NCI-H1694 treated with DMSO at 0.1 percent for 48 hours (cell line): ENCODE results near the gene EPB41L4B.

ENCODE experiments used
- DNase-seq: peaks from one replicate; lab custom pipeline; 2025; lab: John Stamatoyannopoulos, UW

EPB41L4B gene

DNA sequence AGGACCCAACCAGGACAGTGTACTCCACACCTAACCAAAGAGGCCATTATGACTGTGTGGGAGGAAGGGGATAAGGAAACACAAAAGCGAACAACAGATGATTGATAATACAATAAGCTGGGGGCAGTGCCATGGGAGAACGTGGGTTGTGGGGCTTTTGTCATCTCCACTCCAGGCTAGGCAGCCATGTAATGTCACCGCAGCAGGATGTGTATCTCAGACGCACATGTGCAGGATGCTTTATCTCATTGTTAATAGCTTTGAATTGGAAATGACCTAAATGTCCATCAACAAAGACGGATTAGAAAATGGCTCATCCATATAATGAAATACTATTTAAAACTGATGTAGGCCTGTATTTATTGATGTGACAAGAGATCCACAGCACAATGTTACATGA lies 51.0 kb downstream of the EPB41L4B start:
- DNase-seq, result no peak

DNA sequence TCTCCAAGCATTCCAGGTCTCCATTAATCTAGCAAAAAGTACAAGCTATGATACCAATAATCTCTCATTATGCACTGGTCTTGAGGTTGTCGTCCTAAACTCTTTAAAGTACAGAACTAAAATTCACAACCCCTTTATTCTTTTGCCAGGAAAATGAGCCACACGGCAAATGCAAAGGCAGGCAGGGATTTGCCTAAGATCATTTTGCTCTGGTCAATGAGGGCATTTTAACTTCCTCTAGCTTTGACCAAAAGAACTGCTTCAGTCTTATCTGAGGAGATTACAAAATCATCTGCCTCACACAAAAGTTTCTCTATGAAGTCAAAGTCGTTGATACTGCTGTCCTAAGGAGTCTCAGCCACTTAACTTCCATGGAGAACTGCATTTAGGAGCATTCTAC lies 51.8 kb downstream of the EPB41L4B start:
- no peak for DNase-seq

DNA sequence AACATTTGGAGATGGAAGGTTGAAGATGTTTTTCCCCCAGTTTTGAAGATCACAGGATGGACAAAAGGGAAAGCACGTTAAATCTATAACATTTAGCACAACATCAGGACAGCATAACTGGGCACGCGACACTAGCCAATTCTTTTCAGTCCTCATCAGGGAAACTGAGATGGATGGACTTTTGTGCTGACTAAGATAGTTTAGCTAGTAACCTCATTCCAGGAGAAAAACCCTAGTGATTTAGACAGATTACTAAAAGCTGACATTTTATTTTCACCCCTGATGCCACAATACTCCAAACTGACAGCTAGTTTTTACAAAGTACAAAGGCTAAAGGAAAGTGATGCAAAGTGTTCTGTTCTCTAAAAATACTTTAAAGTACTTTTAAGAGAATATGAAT lies 53.3 kb downstream of the EPB41L4B start:
- no peak for DNase-seq

DNA sequence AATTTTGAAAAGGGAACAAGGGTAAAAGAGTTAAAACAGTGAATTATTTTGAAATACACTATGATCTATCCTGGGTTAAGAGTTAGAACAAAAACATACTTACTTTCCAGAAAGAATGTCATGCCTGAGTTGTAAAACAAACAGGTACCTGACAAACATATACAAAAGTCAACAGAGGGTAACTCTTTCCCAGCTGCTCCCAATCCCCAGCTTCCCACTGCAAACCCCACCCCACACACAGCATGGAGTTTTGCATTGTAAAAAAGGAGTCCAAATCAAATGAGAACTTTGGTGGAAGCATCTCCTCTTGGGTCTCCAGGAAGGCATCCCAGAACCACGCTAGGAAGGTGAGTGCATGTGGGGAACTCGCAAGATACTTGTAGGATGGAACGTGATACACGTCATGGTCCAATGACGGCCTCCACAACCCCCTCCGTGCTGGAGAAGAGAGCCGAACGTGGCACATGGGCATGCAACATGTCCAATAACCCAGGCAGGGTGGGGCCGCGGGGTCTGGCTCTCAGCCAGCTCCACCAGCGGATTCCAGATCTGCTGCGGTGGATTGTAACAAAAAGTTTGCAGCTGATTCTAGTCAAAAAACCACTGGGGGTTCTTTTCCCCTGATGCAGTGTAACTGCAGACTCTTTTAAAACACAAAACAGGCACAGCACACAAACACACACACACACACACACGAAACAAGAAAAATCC lies 55.8 kb downstream of the EPB41L4B start:
- peak; percentile 13 for DNase-seq

DNA sequence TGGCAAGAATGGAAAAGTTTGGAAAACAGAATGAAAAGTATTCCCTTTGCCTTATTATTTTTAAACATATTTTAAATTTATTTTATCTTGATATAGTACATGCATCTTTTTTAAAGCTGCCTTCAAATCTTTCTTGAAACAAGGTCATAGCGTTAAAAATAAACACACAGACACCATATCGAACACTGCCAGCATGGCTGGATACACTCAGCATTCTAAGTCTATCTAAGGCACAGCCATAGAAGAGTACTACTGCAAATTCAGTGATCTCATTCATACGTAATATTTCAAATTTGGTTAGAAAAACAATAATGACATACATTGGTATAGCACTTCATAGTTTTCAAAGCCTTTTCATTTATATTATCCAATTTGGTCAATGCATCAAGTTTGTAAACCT lies 57.5 kb downstream of the EPB41L4B start:
- DNase-seq, result no peak

DNA sequence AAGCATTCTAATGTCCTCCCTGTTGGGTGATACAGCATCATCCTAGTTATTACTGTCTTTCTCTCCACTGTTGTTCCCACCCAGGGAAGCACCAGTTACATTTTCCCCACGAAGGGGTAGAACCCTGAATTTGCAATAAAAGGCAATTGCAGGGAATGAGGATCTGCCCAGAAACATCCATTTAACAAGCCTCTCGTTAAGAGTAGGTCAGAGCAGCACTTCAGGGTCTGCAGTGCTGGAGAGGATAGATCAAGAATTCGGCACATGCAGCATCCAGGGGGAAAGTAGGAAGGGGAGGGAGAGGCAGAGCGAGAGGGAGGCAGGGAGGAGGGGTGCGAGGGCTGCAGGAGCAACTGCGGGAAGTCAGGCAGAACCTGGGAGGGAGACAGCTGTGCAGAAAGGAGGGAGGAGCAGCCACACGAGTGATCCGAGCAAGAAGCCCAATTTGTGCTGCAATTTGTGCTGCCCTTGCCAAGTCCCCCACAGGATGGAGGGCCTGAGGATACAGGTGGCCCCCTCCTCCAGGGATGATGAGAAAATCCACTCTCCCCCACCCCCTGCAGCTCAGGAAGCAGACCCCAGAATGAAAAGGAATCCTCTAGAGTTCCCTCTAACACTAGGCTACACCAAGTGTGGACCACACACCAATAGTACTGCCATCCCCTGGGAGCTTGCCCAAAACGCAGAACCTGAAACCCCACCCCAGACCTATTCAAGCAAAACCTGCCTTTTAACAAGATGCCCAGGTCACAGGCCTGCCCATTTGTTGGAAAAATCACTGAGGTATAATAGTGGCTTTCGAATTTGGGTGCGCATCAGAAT lies 62.2 kb downstream of the EPB41L4B start:
- DNase-seq, result peak; percentile 64

DNA sequence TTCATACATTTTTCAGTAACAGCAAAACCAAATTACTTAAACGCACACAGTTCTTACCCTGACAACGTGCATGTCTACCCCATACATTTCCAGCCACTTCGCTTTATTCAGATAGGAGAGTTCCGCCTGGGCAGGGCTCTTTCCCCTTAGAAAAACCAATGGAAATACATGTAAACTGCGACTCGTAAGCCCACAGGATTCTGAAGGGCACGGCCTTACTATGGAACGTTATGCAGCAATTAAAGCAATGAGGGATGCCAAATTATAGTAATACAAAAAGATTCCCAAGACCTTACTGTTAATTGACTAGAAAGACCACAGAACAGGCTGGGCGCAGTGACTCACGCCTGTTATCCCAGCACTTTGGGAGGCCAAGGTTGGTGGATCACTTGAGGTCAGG lies 64.5 kb downstream of the EPB41L4B start:
- DNase-seq, result no peak

DNA sequence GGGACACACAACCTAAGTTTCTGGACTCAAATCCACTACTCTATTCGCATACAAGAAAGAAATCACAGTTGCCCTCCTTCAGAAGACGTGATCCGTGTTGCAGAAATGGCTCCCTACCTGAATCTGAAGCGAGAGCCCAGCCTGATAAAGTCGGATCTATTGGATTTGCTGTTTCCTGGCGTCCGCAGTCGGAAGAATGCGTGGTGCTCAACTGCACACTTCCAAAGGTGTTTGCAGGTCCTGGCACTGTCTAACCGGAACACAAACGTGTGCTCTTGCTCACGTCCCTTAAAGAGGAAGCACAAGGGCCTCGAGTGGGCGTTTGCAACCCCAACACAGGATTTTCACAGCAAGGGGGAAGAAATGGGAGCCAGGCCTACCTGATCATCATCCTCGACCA lies 65.5 kb downstream of the EPB41L4B start:
- DNase-seq, result no peak

DNA sequence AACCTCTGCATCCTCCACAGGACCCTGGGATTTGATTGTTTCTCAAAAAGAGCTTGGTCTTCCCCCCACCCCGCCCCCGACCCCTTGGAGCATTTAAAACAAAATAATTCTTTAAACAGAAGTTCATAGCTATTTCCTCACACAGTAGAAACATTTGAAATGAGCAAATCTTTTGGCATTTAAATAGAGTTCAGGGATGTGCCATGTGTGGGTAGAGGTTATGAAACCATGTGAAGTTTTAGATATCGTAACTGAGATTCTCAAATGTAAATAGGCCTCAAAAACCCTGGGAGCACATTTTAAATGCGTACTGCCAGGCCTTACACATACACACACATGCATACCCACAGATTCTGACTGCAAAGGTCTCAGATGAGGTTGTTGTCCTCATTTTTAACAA lies 66.5 kb downstream of the EPB41L4B start:
- no peak for DNase-seq

DNA sequence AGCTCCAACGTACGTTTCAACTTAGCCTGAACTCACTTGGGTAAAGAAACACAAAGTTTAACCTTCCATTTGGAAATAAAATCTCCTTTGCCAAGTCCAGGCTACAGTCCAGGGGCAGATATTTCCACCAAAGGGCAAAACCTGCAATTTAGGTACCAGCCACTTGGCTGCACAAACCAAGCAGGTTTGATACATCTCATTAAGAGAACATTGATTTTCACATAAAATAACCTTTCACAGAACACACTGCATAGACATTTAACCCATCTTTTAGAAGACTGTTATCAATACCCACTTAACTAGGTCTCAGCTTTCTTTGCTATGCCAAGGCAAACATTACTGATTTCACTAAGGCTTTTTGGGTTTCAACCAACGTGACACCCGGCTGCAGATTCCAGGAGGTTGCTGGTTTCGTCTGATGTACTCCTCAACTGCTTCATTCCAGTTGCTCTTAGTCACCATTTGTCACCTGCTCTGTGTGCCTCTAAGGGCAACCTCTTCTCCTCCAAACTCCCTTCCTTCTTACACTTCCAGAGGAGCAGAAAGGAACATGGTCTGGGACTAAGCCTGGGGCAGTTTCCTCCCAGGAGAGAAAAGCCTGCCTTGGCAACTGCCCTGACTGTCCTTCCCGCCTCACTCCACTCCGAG lies 67.1 kb downstream of the EPB41L4B start:
- no peak for DNase-seq

DNA sequence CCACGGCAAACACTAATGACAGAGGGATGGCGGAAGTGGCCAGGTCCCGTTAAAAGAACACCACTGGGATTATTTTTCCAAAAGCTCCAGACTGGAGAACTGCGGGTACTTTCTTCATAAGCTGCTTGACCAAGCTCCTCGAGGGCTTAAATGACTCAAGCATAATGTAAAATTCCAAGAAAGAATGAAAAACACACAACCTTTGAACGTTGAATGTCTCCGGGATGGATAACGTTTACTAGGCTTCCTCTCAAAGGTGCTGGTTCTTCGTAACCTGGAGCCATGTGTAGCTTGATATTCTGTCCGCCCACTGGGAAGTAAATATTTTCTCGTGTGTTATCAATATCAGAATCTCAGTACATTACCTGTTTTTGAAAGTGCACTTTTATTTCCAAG lies 67.6 kb downstream of the EPB41L4B start:
- DNase-seq, result no peak

DNA sequence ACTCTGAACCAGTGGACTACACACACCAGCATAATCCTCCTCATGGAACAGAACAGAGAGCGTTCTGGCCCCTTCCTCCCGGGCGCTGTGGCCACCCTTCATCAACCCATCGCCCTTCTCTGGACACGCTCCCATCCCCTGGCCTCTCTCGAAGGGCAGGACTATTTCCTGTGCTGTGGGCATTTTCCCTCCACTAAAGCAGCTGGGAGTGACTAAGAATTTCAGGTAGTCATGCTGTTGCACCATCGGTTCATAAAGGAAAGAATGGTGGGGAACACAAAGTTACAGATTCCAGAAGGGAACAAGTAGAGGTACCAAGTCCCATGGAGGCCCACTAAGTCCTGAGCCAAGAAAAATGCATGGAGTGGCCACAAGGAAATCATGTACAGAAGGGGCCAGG lies 68.6 kb downstream of the EPB41L4B start:
- no peak for DNase-seq

DNA sequence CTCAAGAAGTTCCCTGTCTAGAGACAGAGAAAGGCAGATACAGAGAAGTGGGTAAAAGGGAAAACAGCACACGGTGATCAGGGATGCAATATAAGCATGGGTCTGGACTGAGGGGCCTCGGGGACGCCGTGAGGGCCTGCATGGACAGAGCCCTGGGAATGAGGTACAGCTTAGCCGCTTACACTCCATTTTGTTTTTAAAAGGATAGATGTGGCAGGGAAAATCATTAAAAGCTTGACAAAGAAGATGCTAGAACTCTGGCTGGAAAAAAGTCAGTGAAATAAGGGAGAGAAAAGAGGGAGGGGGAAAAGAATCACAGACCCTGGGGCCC lies 69.1 kb downstream of the EPB41L4B start:
- DNase-seq, result no peak

DNA sequence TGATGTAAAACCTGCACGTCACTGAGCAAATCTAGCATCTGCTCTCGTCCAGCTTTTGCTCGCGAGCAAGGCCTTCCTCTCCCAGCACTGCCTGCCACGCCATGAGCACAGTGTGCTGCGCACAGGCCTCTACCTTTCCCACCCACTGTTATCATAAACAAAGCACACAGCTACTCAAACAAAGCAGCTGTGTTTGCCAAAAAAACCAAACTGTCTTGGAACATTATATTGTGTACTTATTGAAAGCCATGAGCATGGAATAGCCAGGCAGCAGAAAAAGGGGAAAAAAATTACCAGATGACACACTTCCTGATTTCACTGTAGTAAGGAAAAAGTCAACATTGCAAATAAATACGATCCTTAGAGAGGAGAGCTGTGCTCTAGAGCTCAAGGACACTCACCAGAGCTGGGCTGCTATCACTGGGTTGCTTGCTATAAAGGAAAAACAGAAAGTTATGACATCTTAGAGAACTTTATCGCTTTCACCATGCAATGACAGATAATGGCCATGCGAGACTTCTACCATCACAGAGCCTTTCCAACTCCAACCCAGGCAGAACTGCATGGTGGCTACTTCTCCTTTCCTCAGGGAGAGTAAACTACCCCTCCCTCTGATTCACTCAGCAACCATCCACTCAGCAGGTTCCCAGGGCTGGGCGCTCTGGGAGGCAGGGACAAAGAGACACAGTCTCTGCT lies 69.6 kb downstream of the EPB41L4B start:
- no peak for DNase-seq

DNA sequence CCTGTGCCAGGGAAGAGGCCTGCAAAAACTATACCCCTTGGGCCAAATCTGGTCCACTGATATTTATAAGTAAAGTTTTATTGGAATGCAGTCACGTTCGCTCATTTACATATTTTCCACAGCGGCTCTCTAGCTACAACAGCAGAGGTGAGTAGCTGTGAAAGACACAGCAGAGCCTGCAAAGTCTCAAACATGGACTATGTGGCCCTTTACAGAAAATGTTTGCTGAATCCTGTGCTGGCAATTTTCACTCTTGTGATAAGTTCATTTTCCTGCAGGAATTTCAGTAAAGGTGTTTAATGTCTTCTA lies 70.1 kb downstream of the EPB41L4B start:
- DNase-seq, result no peak

DNA sequence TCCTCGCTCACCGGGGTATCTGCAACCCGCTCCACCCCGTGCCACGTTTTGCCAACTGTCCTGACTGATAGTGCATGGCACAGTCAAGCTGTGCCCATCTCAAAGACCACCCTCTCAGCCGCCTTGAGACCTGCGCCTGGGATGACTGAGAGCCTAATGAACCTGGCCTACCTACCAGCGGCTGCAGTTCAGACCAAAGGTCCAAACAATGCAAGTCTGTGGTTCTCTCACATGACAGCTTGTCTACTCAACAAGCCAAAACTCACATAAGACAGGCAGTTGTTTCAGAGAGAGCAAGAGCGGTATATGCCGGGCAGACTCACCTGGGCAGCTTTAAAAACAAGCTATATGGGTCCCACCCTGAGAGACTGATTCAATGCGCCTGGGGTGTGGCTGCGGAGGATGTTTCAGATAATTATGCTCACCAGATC lies 70.5 kb downstream of the EPB41L4B start:
- no peak for DNase-seq

DNA sequence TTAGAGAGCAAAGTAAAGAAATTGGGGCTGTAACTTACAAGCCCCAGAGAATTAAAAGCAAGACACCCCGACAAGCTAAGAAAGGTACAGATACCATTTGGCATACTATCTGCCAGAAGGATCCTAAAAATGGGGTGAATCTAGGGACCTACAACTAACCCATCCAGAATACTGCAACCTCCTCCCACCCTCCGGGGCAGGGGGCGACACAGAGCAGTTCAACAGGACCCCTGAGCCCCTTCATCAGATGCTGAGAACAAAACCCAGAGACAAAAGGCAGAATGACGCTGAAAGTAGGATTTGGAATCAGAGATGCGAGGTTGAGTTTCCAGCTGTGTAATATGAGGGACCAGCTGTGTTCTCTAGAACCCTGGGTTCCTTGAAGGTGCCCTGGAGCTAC lies 71.2 kb downstream of the EPB41L4B start:
- DNase-seq, result peak; percentile 31

DNA sequence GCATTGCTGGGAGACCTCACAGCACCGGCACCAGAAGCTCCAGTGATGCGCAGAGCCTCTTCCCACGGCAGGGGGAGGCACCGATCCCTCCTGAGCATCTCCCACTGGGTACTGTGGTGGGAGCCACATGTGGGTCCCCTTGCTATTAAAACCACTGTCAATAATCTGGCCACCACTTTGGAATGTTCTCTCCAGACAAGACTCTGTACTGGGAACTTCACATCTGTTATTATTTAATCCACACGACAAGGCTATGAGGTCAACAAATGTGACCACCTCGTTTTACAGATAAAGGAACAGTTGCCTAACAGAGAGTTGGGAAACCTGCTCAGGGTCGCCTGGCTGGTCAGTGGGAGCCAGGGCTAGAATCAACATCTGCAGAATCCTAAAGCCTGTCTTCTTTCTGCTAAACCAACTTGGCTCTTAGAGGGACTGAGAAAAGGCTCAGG lies 72.7 kb downstream of the EPB41L4B start:
- DNase-seq, result no peak

DNA sequence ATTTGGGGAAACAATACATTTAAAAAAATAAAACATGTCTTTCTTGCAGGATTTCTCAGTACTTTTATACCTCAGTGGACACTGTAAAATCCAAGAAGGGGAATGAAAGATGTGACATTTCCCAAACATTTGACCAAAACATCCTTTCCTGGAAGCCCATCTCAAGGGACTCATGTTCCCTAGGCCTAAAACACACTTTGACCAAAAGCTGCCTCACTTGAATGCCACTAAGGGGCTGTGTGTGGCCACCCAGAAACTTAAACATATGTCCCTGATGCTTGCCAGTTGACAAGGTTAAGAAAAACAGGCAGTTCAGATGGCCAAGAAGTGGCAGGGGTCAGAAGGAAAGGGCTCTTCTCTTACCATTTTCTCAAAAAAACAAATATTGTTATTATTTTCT lies 73.6 kb downstream of the EPB41L4B start:
- no peak for DNase-seq

DNA sequence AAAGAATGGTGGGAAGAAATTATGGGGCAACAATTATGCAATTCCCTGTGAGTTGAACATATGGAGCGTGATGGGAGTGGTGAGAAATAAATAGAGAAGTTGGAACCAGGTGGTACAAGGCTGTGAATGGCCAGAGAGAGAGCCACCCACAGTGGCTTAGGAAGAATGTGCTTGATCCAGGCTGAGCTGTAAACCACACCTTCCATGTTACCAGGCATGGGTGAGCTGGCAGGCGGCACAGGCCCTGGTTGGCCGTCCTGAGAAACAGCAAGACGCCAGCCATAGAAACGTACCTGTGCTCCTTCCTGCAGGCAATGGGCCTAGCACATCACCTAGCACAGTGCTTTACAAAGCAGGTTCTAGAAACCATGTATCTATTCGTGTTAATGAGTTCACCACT lies 74.3 kb downstream of the EPB41L4B start:
- DNase-seq, result no peak

DNA sequence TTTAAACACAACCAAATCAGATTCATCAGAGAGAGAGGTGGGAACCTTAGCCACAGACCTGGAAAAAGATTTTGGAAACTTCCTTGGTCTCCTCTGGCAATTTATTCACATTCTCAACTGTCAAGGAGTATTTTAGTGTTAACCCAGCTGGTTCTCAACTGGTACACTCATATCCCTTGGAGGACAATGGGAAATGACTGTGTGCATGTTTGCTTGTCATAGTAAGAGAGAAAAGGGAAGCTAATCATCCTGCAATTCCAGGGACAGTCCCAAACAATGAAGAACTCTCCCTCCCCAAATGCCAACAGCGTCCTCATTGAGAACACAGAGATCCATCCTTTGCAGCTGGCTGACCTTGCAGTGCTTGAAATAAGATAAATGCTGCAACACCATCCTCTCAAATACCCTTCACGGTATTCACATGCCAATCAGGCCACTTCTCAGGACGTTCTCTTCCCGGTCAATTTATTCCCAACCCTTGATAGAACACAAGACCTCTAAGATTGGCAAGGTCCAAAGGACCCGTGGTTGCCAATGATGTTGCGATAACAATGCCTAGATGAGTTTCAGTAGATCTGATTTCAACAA lies 75.5 kb downstream of the EPB41L4B start:
- no peak for DNase-seq
